ENCODE measurements around the gene RABGAP1L. TPM values are rescaled to one million over a fixed set of nuclear protein-coding genes. Genes with fewer than 3 reads are reported as not detected.
A peak's percentile ranks its signal among the peaks of the same experiment; 100 is the strongest.

Gene RABGAP1L
- total RNA-seq, 4 donors from 2014 or later: 170 to 282 (median 182) TPM

DNA sequence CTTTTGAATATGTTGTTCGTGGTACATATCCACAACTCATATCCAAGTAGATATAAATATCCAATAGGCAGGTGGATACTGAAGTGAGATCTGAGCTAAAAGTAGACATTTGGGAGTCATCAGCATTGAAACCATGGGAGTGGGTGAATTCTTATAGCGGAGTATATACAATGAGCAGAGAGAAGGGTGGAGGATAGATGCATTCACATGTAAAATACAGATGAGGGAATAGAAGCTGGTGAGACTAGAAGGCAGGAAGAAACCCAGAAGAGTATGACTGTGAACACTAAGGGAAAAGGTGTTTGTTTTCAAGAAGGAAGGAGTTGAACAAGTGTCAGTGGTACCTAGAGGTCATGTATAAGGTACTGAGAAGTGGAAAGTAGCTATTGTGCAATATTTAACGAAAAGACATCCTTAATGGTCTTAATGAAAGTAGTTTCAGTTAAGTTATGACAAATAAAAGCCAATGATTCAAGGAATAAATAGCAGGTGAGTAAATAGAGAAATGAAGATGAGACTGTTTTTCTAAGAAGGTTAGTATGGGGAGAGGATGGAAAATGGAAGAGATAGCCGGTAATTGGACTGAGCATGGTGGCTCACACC is 658.8 kb downstream of the RABGAP1L start:
- peaks cover 0 to 5% (median 0%) of the 10 kb centered on the region in 4 donors for H3K4me1 ChIP-seq
- no peak overlapping the region for H3K4me3 ChIP-seq
- no peaks in the 10 kb centered on the region for H3K9me3 ChIP-seq
- H3K27ac ChIP-seq: peak overlapping the region in 2 of 4 donors; percentile 11 to 21
- no peak for DNase-seq
- TF ChIP-seq, protein P1, sequence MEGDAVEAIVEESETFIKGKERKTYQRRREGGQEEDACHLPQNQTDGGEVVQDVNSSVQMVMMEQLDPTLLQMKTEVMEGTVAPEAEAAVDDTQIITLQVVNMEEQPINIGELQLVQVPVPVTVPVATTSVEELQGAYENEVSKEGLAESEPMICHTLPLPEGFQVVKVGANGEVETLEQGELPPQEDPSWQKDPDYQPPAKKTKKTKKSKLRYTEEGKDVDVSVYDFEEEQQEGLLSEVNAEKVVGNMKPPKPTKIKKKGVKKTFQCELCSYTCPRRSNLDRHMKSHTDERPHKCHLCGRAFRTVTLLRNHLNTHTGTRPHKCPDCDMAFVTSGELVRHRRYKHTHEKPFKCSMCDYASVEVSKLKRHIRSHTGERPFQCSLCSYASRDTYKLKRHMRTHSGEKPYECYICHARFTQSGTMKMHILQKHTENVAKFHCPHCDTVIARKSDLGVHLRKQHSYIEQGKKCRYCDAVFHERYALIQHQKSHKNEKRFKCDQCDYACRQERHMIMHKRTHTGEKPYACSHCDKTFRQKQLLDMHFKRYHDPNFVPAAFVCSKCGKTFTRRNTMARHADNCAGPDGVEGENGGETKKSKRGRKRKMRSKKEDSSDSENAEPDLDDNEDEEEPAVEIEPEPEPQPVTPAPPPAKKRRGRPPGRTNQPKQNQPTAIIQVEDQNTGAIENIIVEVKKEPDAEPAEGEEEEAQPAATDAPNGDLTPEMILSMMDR (IDR thresholded peaks at IDR 0.05): no peak
- no peak for TF ChIP-seq POLR2A (IDR thresholded peaks at IDR 0.05)
- H3K36me3 ChIP-seq: no peaks in the 10 kb centered on the region
- H3K27me3 ChIP-seq: no peaks in the 10 kb centered on the region

DNA sequence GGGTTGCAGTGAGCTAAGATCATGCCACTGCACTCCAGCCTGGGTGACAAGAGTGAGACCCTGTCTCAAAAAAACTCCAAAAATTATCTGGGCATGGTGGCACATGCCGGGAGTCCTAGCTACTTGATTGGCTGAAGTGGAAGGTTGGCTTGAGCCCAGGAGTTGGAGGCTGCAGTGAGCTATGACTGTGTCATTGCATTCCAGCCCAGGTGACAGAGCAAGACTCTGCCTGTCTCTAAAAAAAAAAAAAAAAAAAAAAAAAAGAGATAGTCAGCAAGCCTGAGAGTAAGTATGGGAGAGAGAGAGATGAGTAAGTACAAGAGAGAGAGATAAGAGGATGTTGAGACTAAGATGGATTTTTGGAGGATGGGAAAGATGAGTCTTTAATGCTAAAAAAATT is 659.6 kb downstream of the RABGAP1L start:
- Histone ChIP-seq H3K36me3 (no peaks in the 10 kb centered on the region), H3K27me3 (no peaks in the 10 kb centered on the region), H3K4me3 (no peak overlapping the region), H3K9me3 (no peaks in the 10 kb centered on the region), H3K4me1 (peaks cover 0 to 5% (median 0%) of the 10 kb centered on the region in 4 donors), H3K27ac (peak overlapping the region in 2 of 4 donors; percentile 11 to 21)
- no peak for DNase-seq
- TF ChIP-seq POLR2A (IDR thresholded peaks at IDR 0.05): no peak

DNA sequence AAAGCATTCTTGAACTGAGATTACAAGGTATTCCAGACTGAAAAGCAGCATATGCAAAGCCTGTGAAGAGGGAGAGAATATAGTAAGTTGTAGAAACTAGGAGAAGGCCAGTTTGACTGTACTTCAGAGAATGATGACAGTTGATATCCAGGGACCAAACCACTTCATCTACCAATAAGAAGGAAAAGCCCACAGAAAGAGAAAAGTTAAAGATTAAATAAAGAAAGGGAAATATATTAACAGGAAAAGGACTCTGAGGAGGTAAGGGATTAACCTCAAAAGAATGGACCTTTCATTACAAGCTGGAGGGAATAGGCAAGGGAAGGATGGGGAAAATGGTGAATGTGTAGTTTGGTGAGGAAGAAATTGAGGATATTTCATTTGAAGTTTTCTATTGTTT is 660.3 kb downstream of the RABGAP1L start:
- no peak for DNase-seq
- no peaks in the 10 kb centered on the region for H3K27me3 ChIP-seq
- H3K27ac ChIP-seq: peak overlapping the region in 1 of 4 donors; percentile 7
- H3K36me3 ChIP-seq: no peaks in the 10 kb centered on the region
- H3K9me3 ChIP-seq: no peaks in the 10 kb centered on the region
- TF ChIP-seq, protein P1 (IDR thresholded peaks at IDR 0.05): no peak
- TF ChIP-seq POLR2A (IDR thresholded peaks at IDR 0.05): no peak
- H3K4me1 ChIP-seq: peaks cover 0 to 5% (median 0%) of the 10 kb centered on the region in 4 donors
- no peak overlapping the region for H3K4me3 ChIP-seq

DNA sequence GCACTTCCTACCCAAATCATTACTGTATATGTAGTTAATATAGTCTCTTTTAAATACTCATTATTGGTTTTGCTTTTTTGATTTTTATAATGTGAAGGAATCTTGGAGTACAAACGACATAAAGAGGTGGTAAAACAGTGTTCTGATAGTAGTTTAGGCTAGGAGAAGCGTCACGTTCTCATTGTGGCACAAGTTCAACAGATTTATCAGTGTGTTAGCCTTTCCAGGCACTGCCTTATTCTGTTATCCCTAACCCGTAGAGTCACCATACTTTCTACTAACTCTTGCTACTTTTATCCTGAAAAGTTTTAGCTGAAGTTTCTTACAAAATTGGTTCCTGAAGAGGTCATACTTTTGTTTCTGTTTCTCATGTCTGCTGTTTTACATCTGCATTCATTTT is 665.8 kb downstream of the RABGAP1L start:
- Histone ChIP-seq H3K4me3 (no peak overlapping the region), H3K27ac (no peak overlapping the region), H3K36me3 (no peaks in the 10 kb centered on the region), H3K4me1 (no peaks in the 10 kb centered on the region), H3K27me3 (no peaks in the 10 kb centered on the region), H3K9me3 (no peaks in the 10 kb centered on the region)
- no peak for TF ChIP-seq POLR2A (IDR thresholded peaks at IDR 0.05)
- TF ChIP-seq, protein P1 (IDR thresholded peaks at IDR 0.05): no peak
- no peak for DNase-seq

DNA sequence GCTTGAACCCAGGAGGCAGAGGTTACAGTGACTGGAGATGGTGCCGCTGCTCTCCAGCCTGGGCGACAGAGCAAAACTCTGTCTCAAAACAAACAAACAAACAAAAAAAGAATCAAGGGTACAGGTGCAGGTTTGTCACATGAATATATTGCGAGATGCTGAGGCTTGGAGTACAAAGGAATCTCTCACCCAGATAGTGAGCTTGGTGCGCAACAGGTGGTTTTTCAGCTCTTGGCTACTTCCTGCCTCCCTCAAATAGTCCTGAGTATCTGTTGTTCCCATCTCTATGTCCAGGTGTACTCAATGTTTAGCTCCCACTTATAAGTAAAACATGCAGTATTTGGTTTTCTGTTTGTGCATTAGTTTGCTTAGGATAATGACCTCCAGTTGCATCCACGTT is 666.5 kb downstream of the RABGAP1L start:
- H3K36me3 ChIP-seq: no peaks in the 10 kb centered on the region
- H3K27me3 ChIP-seq: no peaks in the 10 kb centered on the region
- TF ChIP-seq, protein P1 (IDR thresholded peaks at IDR 0.05): no peak
- TF ChIP-seq POLR2A (IDR thresholded peaks at IDR 0.05): no peak
- no peak overlapping the region for H3K27ac ChIP-seq
- H3K4me1 ChIP-seq: no peaks in the 10 kb centered on the region
- H3K4me3 ChIP-seq: no peak overlapping the region
- no peak for DNase-seq
- no peaks in the 10 kb centered on the region for H3K9me3 ChIP-seq

DNA sequence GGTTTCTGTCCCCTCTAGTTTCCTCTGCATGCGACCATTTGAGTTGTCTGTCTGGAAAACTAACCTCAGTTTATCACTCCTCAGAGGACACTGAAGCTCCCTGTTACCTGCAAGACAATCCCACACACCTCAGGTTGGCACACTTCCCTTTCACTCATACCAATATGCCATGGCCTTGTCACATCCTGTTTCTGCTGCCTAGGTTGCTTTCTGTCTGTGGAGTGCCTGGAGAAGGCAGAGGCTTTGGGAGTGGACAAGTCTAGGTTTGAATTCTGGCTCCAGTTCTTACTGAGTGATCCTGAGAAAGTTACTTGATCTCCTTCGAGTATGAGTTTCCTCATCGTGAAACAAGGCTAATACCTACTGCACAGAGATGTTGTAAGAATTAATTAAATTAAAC is 668.9 kb downstream of the RABGAP1L start:
- H3K9me3 ChIP-seq: no peaks in the 10 kb centered on the region
- DNase-seq: no peak
- H3K36me3 ChIP-seq: no peaks in the 10 kb centered on the region
- no peaks in the 10 kb centered on the region for H3K4me1 ChIP-seq
- no peaks in the 10 kb centered on the region for H3K27me3 ChIP-seq
- no peak overlapping the region for H3K27ac ChIP-seq
- no peak overlapping the region for H3K4me3 ChIP-seq
- TF ChIP-seq, protein P1 (IDR thresholded peaks at IDR 0.05): no peak
- no peak for TF ChIP-seq POLR2A (IDR thresholded peaks at IDR 0.05)

Data from Peyer's patch (tissue), 4 donors.